ENCODE data around the gene SLC35G4.

DNA sequence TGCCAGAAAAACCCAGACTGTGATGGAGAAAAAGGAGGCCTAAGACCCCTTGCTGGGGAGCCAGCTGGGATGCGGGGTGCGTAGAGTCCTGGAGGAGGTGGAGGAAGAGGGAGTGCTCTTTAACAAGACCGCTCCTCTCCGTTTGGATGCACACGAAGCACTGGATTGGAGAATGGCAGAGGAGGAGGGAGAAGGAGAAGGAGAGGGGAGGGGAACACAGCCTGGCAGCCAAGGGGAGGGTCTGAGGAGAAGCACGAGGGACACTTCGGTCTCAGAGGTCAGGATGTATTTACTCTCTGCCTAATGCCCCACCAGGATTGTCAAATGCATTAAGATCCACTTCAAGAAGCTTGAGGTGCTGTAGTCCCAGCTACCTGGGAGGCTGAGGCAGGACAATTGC, 42.0 kb upstream of the SLC35G4 start:
- TF ChIP-seq, protein P1, sequence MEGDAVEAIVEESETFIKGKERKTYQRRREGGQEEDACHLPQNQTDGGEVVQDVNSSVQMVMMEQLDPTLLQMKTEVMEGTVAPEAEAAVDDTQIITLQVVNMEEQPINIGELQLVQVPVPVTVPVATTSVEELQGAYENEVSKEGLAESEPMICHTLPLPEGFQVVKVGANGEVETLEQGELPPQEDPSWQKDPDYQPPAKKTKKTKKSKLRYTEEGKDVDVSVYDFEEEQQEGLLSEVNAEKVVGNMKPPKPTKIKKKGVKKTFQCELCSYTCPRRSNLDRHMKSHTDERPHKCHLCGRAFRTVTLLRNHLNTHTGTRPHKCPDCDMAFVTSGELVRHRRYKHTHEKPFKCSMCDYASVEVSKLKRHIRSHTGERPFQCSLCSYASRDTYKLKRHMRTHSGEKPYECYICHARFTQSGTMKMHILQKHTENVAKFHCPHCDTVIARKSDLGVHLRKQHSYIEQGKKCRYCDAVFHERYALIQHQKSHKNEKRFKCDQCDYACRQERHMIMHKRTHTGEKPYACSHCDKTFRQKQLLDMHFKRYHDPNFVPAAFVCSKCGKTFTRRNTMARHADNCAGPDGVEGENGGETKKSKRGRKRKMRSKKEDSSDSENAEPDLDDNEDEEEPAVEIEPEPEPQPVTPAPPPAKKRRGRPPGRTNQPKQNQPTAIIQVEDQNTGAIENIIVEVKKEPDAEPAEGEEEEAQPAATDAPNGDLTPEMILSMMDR (IDR thresholded peaks at IDR 0.05; ENCODE audit: poor library complexity, severe bottlenecking) = no peak
- TF ChIP-seq EP300 (conservative IDR thresholded peaks at IDR 0.05; ENCODE audit: poor library complexity, severe bottlenecking) (no peak), TAF1 (IDR thresholded peaks at IDR 0.05; ENCODE audit: low read depth) (no peak), EZH2 (IDR thresholded peaks at IDR 0.05; ENCODE audit: borderline replicate concordance, insufficient read depth, low read length, poor library complexity, severe bottlenecking) (no peak), SMC3 (conservative IDR thresholded peaks at IDR 0.05; ENCODE audit: poor library complexity) (no peak), REST (IDR thresholded peaks at IDR 0.05; ENCODE audit: borderline replicate concordance) (no peak)

Measured in neural cell (in vitro differentiated cells).